Neuronal stem cell (in vitro differentiated cells): Measurements from ENCODE around the gene LPP.

Source experiments
- DNase-seq: peaks from one replicate; pipeline ENCODE4 v3.0.0-alpha.2; 2013; ENCODE audit warnings: low spot score
- H2AFZ ChIP-seq: one replicate; pipeline ENCODE4 v1.6.1; 2013; ENCODE audit warnings: mild to moderate bottlenecking, low read length, inconsistent platforms
- H2AK5ac ChIP-seq: 2 replicates; pipeline ENCODE4 v1.6.1; 2013; ENCODE audit warnings: low read depth, mild to moderate bottlenecking, inconsistent platforms, low read length, moderate library complexity, mixed read lengths
- H2BK120ac ChIP-seq: 2 replicates; pipeline ENCODE4 v1.6.1; 2013; ENCODE audit warnings: low read depth, mild to moderate bottlenecking, inconsistent platforms, low read length, moderate library complexity, mixed read lengths
- H2BK12ac ChIP-seq: one replicate; pipeline ENCODE4 v1.6.1; 2013; ENCODE audit warnings: low read length, inconsistent platforms
- H2BK15ac ChIP-seq: 2 replicates; pipeline ENCODE4 v1.6.1; 2013; ENCODE audit warnings: mild to moderate bottlenecking, low read length, inconsistent platforms, mixed read lengths
- H2BK5ac ChIP-seq: one replicate; pipeline ENCODE4 v1.6.1; 2013; ENCODE audit warnings: inconsistent platforms, mild to moderate bottlenecking, low read length, moderate library complexity
- H3K14ac ChIP-seq: one replicate; pipeline ENCODE4 v1.6.1; 2013; ENCODE audit warnings: low read length, inconsistent platforms
- H3K18ac ChIP-seq: 2 replicates; pipeline ENCODE4 v1.6.1; 2013; ENCODE audit warnings: low read length, inconsistent platforms
- H3K23ac ChIP-seq: 2 replicates; pipeline ENCODE4 v1.6.1; 2013; ENCODE audit warnings: low read depth, mild to moderate bottlenecking, mixed read lengths, low read length, inconsistent platforms; ENCODE audit not compliant: poor library complexity
- H3K27ac ChIP-seq: replicated peaks from 3 replicates; pipeline ENCODE4 v1.5.1; 2013; ENCODE audit warnings: low read length, inconsistent platforms
- H3K27me3 ChIP-seq, 3 experiments: 2 replicates each; pipeline ENCODE4 v1.6.1; 2013; ENCODE audit warnings: low read length in 3 of 3, mild to moderate bottlenecking in 2 of 3, inconsistent platforms in 1 of 3, low read depth in 1 of 3, mixed read lengths in 1 of 3, moderate library complexity in 1 of 3; ENCODE audit not compliant: control insufficient read depth in 3 of 3, insufficient read depth in 3 of 3
- H3K36me3 ChIP-seq, 2 donors: replicated peaks in 1 of 2; 2 replicates each; pipeline ENCODE4 v1.6.1; 2013; ENCODE audit warnings: low read length in 2 of 2; ENCODE audit not compliant: control insufficient read depth in 2 of 2, insufficient read depth in 2 of 2
- H3K4ac ChIP-seq: 2 replicates; pipeline ENCODE4 v1.6.1; 2013; ENCODE audit warnings: inconsistent platforms, mild to moderate bottlenecking, low read length, moderate library complexity
- H3K4me1 ChIP-seq, 2 donors: 1 replicate in 1 of 2; 2 replicates in 1 of 2; pipeline ENCODE4 v1.6.1; 2013; ENCODE audit warnings: low read length in 2 of 2, low read depth in 1 of 2; ENCODE audit not compliant: control insufficient read depth in 2 of 2, insufficient read depth in 1 of 2
- H3K4me2 ChIP-seq: one replicate; pipeline ENCODE4 v1.6.1; 2013; ENCODE audit warnings: mild to moderate bottlenecking, low read length, inconsistent platforms; ENCODE audit not compliant: insufficient read depth, poor library complexity, severe bottlenecking
- H3K4me3 ChIP-seq, 2 donors: 2 replicates each; pipeline ENCODE4 v1.5.1; 2013; ENCODE audit warnings: low read length in 2 of 2, mild to moderate bottlenecking in 2 of 2, inconsistent platforms in 1 of 2, moderate library complexity in 1 of 2
- H3K79me1 ChIP-seq: one replicate; pipeline ENCODE4 v1.6.1; 2013; ENCODE audit warnings: low read depth, mild to moderate bottlenecking, inconsistent platforms, low read length, moderate library complexity
- H3K9ac ChIP-seq: one replicate; pipeline ENCODE4 v1.6.1; 2013; ENCODE audit warnings: mild to moderate bottlenecking, low read depth, low read length, inconsistent platforms; ENCODE audit not compliant: poor library complexity
- H3K9me3 ChIP-seq, 2 donors: replicated peaks in 1 of 2; 2 replicates each; pipeline versions ENCODE3 to v1.6.1; 2013; ENCODE audit warnings: low read length in 2 of 2, mild to moderate bottlenecking in 2 of 2, inconsistent platforms in 1 of 2, low read depth in 1 of 2, mixed read lengths in 1 of 2, moderate library complexity in 1 of 2; ENCODE audit not compliant: control insufficient read depth in 2 of 2, insufficient read depth in 1 of 2
- H4K8ac ChIP-seq: one replicate; pipeline ENCODE4 v1.6.1; 2013; ENCODE audit warnings: low read depth, mild to moderate bottlenecking, inconsistent platforms, low read length, moderate library complexity
- H4K91ac ChIP-seq: one replicate; pipeline ENCODE4 v1.6.1; 2013; ENCODE audit warnings: low read length, low read depth, mild to moderate bottlenecking, inconsistent platforms; ENCODE audit not compliant: poor library complexity
- WGBS, 2 donors: extraction: QIAGEN DNeasy Blood & Tissue Kit; methylation state at CpG; one replicate each; pipeline ENCODE4 v1.1.7; 2013; ENCODE audit warnings: missing lambda C conversion rate in 2 of 2, mixed read lengths in 1 of 2; ENCODE audit not compliant: insufficient read length in 2 of 2, insufficient replicate concordance in 1 of 2; ENCODE audit errors: extremely low coverage in 2 of 2; 5-methylcytosine and 5-hydroxymethylcytosine counted together

LPP gene

DNA sequence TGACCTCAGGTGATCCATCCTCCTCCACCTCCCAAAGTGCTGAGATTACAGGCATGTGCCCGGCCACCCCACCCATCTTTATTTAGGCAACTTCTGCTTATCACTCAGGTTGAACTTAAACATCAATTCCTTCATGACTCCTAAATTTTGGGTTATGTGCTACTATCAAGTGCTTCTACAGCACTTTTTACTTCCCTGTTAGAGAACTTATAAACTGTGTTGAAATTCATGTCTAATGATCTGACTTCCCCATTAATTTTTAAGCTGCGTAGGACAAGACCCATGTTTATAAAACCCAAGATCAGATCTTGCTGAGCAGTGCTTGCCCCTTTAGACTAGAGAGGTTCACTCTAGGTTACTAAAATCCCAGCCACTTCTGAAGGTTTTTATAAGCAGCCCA, 751.6 kb downstream of the LPP start:
- no peak overlapping the region for H2BK120ac ChIP-seq
- no peak overlapping the region for H2BK12ac ChIP-seq
- no peak overlapping the region for H3K18ac ChIP-seq
- H2BK15ac ChIP-seq: no peak overlapping the region
- H3K36me3 ChIP-seq: no peaks in the 10 kb centered on the region
- H3K4me3 ChIP-seq: no peak overlapping the region
- no peak overlapping the region for H2BK5ac ChIP-seq
- H3K27me3 ChIP-seq: no peaks in the 10 kb centered on the region
- H3K4ac ChIP-seq: no peak overlapping the region
- no peaks in the 10 kb centered on the region for H3K79me1 ChIP-seq
- no peaks in the 10 kb centered on the region for H3K9me3 ChIP-seq
- DNase-seq: no peak
- no peak overlapping the region for H3K4me2 ChIP-seq
- H3K4me1 ChIP-seq: peaks cover 0 to 2% of the 10 kb centered on the region in 2 donors
- no peak overlapping the region for H3K9ac ChIP-seq
- no peak overlapping the region for H4K91ac ChIP-seq
- H4K8ac ChIP-seq: no peak overlapping the region
- H2AK5ac ChIP-seq: no peak overlapping the region
- H3K14ac ChIP-seq: no peak overlapping the region
- no peak overlapping the region for H2AFZ ChIP-seq
- H3K23ac ChIP-seq: no peak overlapping the region
- WGBS, 2 donors: no CpG with 5 or more reads among the region's 2 CpGs
- H3K27ac ChIP-seq: no peak overlapping the region

DNA sequence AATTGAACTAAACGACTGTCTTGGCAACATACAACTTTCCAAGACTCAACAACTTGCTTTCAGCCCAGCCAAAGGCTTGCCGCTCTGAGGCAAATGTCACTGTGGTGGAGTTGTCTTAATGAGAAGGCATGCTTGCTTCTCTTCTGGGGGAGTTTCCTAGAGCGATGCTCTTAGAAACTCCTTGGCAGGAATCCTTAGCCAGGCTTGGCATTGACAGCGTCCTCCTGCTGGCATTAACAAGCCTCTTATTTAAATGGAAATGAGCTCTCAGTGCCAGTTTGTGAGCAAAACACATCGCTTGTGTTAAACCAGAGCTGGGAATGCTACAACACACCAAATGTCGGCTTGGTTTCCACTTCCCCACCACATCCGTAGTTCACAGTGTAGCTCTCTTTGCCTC, 752.3 kb downstream of the LPP start:
- no peak overlapping the region for H2BK12ac ChIP-seq
- H3K18ac ChIP-seq: no peak overlapping the region
- no peaks in the 10 kb centered on the region for H3K9me3 ChIP-seq
- no peak for DNase-seq
- H2BK5ac ChIP-seq: no peak overlapping the region
- no peak overlapping the region for H3K27ac ChIP-seq
- no peak overlapping the region for H3K4me3 ChIP-seq
- H3K36me3 ChIP-seq: no peaks in the 10 kb centered on the region
- H2BK120ac ChIP-seq: no peak overlapping the region
- no peak overlapping the region for H4K8ac ChIP-seq
- no peak overlapping the region for H2AFZ ChIP-seq
- H3K27me3 ChIP-seq: no peaks in the 10 kb centered on the region
- H3K9ac ChIP-seq: no peak overlapping the region
- no peak overlapping the region for H2BK15ac ChIP-seq
- H4K91ac ChIP-seq: no peak overlapping the region
- no peak overlapping the region for H3K23ac ChIP-seq
- H3K4ac ChIP-seq: no peak overlapping the region
- H3K79me1 ChIP-seq: no peaks in the 10 kb centered on the region
- no peak overlapping the region for H2AK5ac ChIP-seq
- H3K14ac ChIP-seq: no peak overlapping the region
- no CpG with 5 or more reads among the region's 7 CpGs for WGBS, 2 donors
- no peak overlapping the region for H3K4me2 ChIP-seq
- H3K4me1 ChIP-seq: peaks cover 0 to 2% of the 10 kb centered on the region in 2 donors

DNA sequence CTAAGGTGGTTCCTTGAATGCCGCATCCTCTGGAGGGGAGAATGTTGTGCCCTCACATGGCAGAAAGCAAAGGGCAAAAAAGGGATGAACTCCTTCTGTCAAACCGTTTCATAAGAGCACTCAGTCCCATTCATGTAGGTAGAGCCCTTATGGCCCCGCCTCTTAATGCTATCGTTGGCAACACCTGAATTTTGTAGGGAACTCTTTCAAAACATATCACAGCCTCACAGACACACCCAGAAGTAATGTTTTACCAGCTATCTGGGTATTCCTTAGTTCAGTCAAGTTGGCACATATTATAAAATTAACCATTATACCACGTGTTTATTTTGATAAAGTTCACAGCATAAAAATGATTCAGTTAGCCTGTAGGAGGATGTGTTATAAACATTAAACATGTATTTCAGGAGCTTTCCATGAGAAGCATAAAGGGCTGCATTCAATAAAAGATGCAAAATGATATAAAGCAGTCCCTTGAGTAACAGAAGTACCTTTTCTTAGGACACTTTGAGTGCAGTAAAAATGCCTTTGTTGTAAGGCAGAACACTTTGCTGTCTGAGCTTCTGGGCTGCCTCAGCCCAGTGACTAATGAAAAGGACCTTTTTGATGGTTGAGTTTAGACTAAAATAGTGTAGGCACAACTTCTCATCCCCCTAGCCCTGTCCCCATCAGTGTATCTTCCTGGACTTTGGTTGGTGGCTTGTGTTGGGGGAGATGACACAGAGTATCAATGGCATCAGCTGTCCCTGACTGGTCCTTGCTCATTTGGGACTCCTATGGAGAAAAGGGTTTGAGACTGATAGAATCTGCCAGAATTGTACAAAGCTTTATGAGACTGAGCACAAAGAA, 754.3 kb downstream of the LPP start:
- H3K9me3 ChIP-seq: no peaks in the 10 kb centered on the region
- H3K4me1 ChIP-seq: no peaks in the 10 kb centered on the region
- DNase-seq: no peak
- H4K8ac ChIP-seq: no peak overlapping the region
- no peak overlapping the region for H3K9ac ChIP-seq
- H2BK15ac ChIP-seq: no peak overlapping the region
- no peak overlapping the region for H2BK12ac ChIP-seq
- H3K14ac ChIP-seq: no peak overlapping the region
- no peak overlapping the region for H3K4ac ChIP-seq
- H3K36me3 ChIP-seq: no peaks in the 10 kb centered on the region
- no peak overlapping the region for H3K4me2 ChIP-seq
- no peak overlapping the region for H3K23ac ChIP-seq
- H3K79me1 ChIP-seq: no peaks in the 10 kb centered on the region
- H2BK120ac ChIP-seq: no peak overlapping the region
- H2AK5ac ChIP-seq: no peak overlapping the region
- no peak overlapping the region for H2BK5ac ChIP-seq
- H3K27me3 ChIP-seq: no peaks in the 10 kb centered on the region
- H4K91ac ChIP-seq: no peak overlapping the region
- H3K27ac ChIP-seq: no peak overlapping the region
- no peak overlapping the region for H3K18ac ChIP-seq
- no CpG with 5 or more reads among the region's 5 CpGs for WGBS, 2 donors
- no peak overlapping the region for H2AFZ ChIP-seq
- no peak overlapping the region for H3K4me3 ChIP-seq

DNA sequence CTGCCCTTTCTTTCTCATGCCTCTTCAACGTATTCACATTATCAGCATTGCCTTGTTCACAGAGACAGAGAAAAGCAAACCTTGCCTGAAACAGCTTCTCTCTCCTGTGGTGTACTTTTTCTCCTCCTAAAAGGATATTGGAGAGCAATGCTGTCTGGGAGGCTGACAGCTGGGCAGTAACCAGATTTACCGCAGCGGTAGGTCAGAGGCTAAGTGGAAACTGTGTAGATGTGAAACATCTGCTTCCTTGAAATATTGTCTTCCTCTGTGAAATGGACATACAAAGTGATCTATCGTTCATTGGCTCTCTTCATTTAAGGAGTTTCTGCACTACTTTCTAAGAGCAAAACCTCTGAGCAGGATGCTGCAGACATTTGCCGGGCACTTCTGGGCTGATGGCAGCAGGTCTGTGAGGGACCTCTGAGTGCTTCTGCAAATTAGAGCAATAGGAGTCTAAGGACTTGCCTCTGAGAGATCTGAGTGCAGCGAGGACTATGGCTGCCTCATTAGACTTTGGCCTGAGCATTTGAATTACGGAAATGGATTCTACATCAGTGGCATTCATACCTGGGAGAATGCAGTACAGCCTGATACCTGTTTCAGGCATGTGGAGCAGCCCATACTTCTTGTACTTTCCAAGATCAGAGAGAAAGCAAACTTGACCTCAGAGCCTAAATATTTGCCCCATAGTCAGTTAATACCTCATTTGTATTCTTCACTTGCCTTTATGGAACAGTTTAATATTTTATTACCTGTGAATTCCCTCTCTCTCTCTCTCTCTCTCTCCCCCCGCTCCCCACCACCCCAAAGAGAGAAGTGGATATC, 757.3 kb downstream of the LPP start:
- no peak overlapping the region for H3K27ac ChIP-seq
- H2BK5ac ChIP-seq: no peak overlapping the region
- no peak overlapping the region for H3K14ac ChIP-seq
- H3K23ac ChIP-seq: no peak overlapping the region
- no peak overlapping the region for H3K9ac ChIP-seq
- no peaks in the 10 kb centered on the region for H3K4me1 ChIP-seq
- no peak overlapping the region for H2AK5ac ChIP-seq
- H3K36me3 ChIP-seq: no peaks in the 10 kb centered on the region
- H2BK12ac ChIP-seq: no peak overlapping the region
- no peak overlapping the region for H2AFZ ChIP-seq
- H3K4ac ChIP-seq: no peak overlapping the region
- no peak overlapping the region for H4K91ac ChIP-seq
- H3K4me3 ChIP-seq: no peak overlapping the region
- H3K4me2 ChIP-seq: no peak overlapping the region
- H2BK120ac ChIP-seq: no peak overlapping the region
- no peak overlapping the region for H2BK15ac ChIP-seq
- H3K9me3 ChIP-seq: no peaks in the 10 kb centered on the region
- H4K8ac ChIP-seq: no peak overlapping the region
- no peak for DNase-seq
- WGBS, 2 donors: no CpG with 5 or more reads among the region's 8 CpGs
- no peaks in the 10 kb centered on the region for H3K27me3 ChIP-seq
- H3K79me1 ChIP-seq: no peaks in the 10 kb centered on the region
- H3K18ac ChIP-seq: no peak overlapping the region
